HG03520 (cell line): Measurements from ENCODE around the gene SLC35A5.
"Not testable (repeated sequence)": the region's sequence is repeated elsewhere in the genome, so short reads cannot be mapped to it uniquely, and the experiment has no call there.

Source experiments
- ATAC-seq: cut with Tn5 transposase; IDR thresholded peaks from one replicate; pipeline ENCODE4 v1.9.1; 2021; ENCODE audit warnings: mild to moderate bottlenecking, moderate library complexity; ENCODE audit not compliant: unreplicated experiment

Gene SLC35A5, protein sequence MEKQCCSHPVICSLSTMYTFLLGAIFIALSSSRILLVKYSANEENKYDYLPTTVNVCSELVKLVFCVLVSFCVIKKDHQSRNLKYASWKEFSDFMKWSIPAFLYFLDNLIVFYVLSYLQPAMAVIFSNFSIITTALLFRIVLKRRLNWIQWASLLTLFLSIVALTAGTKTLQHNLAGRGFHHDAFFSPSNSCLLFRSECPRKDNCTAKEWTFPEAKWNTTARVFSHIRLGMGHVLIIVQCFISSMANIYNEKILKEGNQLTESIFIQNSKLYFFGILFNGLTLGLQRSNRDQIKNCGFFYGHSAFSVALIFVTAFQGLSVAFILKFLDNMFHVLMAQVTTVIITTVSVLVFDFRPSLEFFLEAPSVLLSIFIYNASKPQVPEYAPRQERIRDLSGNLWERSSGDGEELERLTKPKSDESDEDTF

GRCh38 chr3:112561734-112562529, at the start of gene SLC35A5, which contains the start of gene ATG3:
SLC35A5 (plus strand) TSS chr3:112562045; CDS start chr3:112563404, 1,359 bp downstream.
ATG3 (minus strand) TSS chr3:112561962; CDS start chr3:112561528, 434 bp downstream.
- ATAC-seq: peak; percentile 65

GRCh38 chr3:112512320-112512719, 49.5 kb upstream of the SLC35A5 start:
- ATAC-seq: no peak

DNA sequence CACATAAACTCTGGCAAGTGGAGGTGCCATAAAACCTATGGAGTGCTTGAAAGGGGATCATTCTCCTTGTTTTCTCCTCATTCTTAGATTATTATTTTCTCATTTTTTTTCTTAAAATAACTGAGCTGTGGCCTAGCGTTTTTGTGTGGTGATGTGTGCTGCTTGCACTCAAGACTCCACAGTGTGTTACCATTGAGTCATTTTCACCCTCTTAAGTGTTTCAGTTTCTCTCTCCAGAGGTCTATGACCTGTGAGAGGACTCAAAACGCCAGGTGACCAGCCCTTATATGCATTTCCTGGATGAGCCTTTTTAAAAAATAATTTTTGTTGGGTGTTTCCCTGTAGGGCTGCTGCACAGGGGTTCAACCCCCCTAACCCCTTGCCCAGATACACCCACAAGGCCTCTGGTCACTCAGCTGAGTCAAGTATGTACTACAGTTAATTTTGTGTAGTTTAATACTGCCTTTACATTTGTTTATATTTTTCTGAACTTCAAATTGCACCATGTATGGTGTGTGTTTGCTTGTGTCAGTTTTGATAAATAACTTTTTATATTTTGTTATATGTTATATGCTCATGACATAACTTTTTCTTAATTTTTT, 47.2 kb upstream of the SLC35A5 start:
- peak; percentile 100 for ATAC-seq

GRCh38 chr3:112518970-112519369, 42.9 kb upstream of the SLC35A5 start:
- ATAC-seq: not testable (repeated sequence)

DNA sequence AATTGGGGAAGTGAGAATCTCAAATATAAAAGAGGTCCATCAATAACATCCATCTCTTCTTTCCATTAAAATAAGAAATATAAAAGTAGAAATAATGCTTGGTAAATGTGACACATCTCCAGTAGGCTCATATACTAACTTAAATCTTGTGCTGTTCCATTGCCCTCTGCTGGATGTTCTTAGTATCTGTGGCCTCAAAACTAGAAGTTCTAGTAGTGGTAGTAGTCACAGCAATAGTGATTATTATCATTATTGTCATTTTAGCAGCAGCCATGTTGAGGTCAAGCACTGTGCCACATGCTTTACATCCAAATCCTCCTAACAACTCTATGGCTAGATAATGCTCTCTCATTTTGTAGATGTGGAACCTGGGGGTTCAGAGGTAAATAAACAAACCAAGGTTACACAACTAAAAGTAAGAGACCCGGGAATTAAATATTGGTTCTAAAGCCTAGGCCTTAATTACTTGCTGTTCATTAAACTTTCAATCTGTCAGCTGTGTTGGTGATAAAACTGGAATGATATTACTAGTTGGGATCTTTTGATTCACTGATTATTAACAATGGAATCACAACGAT, 42.3 kb upstream of the SLC35A5 start:
- peak; percentile 54 for ATAC-seq

GRCh38 chr3:112524127-112524526, 37.7 kb upstream of the SLC35A5 start:
- not testable (repeated sequence) for ATAC-seq

DNA sequence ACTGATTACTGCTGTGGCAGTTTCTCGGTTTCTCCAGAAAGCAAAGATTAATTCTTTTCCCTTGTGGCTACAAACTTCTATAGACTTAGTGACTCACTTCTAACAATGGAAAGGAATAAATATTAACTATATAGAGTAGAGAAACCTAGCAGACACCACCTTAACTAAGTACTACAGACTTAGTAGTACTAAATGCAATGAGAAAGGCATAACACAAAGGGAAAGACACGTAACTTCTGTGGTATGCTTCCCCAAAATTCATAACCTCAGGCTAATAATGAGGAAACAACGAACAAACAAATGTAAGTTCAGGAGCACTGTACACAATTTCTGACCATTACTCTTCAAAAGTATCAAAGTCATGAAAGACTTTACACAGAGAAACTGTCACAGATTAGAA, 31.3 kb upstream of the SLC35A5 start:
- no peak for ATAC-seq

DNA sequence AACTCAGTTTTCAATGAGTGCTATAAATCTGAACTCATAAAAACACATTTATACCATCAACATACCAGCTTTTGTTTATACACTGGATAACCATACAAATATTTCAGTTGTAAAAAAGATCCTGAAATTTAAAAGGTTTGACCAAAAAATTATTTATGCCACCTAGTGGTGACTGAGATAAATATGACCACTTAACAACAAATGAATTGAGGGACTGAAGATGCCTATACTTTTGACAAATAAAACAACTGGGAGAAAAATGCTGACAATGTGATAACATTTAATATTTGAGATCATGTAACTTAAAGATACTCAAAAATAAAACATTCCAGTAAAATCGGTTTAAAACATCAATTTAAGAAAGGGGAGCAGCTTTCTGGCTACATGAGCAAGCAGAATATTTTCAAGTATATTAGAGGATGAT, 30.5 kb upstream of the SLC35A5 start:
- no peak for ATAC-seq

DNA sequence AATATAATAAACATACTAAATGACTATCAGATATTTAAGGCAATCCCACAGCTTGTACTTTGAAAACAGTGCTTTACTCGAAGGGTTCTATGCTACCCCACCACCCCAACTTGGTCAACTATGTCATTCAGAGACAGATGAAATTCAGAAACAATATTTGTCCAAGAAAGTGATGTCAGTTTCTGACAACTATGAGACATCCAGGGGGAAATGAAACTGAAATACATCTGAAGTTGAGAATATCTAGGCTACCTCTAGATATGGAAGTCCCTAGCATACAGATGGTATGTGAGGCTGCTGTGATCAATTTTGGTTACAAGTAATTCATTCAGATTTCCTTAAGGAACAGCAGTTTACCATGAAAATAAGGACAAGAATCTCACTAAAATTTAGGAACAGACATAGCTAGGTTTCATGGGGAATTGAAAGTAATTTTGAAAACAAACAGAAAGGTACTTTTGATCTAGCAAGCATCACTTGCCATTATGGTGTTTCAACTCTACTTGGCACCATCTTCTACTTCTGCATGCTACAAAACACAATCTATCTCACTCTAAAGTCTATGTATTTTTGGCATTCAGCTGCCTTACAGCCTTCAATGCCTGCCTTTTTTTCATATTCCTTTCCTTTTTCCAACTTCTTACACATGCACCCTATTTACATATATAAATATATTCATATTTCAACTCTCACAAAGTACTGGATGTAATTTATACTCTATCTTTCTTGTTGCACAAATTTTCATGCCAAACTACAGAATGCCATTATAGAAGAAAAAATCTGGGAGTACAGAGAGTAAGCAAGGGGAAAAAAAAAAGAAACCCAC, 21.8 kb upstream of the SLC35A5 start:
- ATAC-seq: peak; percentile 87

DNA sequence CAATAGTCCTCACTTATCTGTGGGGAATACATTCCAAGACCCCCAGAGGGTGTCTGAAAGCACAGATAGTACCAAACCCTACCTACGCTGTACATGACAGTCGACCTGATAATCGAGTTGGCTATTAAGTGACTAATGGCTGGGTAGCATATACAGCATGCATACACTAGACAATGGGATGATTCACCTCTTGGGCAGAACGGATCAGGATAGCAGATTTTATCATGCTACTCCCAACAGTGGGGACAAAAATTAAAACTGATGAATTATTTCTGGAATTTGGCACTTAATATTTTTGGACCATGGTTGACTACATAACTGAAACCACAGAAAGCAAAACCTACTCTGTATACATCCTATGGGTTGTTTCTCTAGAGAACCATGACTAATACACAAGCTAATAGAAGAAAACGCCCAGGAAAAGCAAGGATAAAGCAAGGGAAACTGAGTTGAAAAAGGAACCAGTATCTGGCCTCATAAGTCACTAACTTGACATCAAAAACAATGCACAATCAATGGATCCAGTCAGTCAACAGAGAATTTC, 15.6 kb upstream of the SLC35A5 start:
- ATAC-seq: no peak

DNA sequence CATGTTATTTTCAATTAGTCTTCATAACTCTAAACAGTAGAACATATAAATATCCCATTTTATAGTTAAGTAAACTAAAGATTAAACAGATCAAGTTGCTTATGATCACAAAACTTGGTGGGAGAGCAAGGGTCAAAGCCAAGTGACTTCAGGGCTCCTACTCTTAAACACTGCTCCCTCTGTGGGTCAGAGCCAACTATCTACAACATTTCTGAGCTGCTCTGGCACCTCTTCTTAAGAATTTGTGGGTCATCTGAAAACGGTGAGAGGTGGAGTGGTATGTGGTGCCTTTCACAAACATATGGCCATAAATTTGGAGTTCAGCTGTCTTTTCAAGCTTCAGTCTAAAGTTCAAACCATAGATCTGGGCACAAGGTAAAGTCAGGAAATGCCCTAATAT, 11.0 kb upstream of the SLC35A5 start:
- no peak for ATAC-seq

- no peak for ATAC-seq
Measured at GRCh38 chr3:112555535-112556170, 6.2 kb upstream of the SLC35A5 start.

DNA sequence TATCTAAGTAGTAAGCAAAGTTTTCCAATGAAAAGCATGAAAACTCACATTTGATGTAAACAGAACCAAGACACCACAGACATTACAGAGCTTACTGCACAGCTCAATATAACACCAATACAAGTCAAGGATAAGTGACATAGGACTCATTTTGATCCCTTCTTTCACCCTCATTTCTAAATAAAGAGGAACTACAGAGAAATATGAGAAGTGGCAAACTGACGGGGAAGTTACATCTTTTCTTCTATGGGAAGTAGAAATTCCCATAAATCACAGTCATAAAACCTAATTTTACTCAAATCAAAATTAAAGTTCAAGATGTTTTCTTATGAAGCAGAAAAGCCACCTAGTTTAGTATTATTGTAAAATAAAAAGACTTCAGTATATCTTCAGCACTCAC, 3.9 kb upstream of the SLC35A5 start:
- no peak for ATAC-seq

- ATAC-seq: no peak
Measured at GRCh38 chr3:112560307-112560706, 1.5 kb upstream of the SLC35A5 start.

- peak; percentile 22 for ATAC-seq
Measured at GRCh38 chr3:112560721-112561483, 943 bp upstream of the SLC35A5 start.

GRCh38 chr3:112561484-112561733, 436 bp upstream of the SLC35A5 start:
- ATAC-seq: peak; percentile 34

DNA sequence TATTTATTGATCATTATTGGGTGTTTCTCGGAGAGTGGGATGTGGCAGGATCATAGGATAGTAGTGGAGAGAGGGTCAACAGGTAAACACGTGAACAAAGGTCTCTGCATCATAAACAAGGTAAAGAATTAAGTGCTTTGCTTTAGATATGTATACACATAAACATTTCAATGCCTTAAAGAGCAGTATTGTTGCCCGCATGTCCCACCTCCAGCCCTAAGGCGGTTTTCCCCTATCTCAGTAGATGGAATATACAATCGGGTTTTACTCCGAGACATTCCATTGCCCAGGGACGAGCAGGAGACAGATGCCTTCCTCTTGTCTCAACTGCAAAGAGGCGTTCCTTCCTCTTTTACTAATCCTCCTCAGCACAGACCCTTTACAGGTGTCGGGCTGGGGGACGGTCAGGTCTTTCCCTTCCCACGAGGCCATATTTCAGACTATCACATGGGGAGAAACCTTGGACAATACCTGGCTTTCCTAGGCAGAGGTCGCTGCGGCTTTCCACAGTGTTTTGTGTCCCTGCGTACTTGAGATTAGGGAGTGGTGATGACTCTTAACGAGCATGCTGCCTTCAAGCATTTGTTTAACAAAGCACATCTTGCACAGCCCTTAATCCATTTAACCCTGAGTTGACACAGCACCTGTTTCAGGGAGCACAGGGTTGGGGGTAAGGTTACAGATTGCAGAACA, 2.5 kb downstream of the SLC35A5 start:
- not testable (repeated sequence) for ATAC-seq

GRCh38 chr3:112564940-112565305, 3.1 kb downstream of the SLC35A5 start:
- no peak for ATAC-seq
